GM23248 (cell line): Measurements from ENCODE around the gene PPM1L. TPM values are rescaled to one million over a fixed set of nuclear protein-coding genes. Genes with fewer than 3 reads are reported as not detected.
A peak's percentile ranks its signal among the peaks of the same experiment; 100 is the strongest.

Experiments
- DNase-seq: peaks from one replicate; pipeline ENCODE4 v3.0.0-alpha.2; 2015
- H2AFZ ChIP-seq: fragments of 200-600 bp; sonication (generic); 2 replicates; pipeline ENCODE4 v1.6.1; 2016; ENCODE audit warnings: antibody characterized with exemption
- H3F3A ChIP-seq: fragments of 200-600 bp; sonication (generic); 2 replicates; pipeline ENCODE4 v1.6.1; 2016; ENCODE audit warnings: mild to moderate bottlenecking, antibody characterized with exemption, mixed run types; ENCODE audit not compliant: insufficient read depth
- H3K27ac ChIP-seq: fragments of 200-600 bp; sonication (generic); 2 replicates; pipeline ENCODE4 v1.5.1; 2016; ENCODE audit warnings: mild to moderate bottlenecking
- H3K27me3 ChIP-seq: fragments of 200-600 bp; sonication (generic); replicated peaks from 2 replicates; pipeline ENCODE4 v1.6.1; 2016; ENCODE audit warnings: mild to moderate bottlenecking; ENCODE audit not compliant: insufficient read depth
- H3K36me3 ChIP-seq: fragments of 200-600 bp; sonication (generic); 2 replicates; pipeline ENCODE4 v1.6.1; 2016; ENCODE audit warnings: low read depth, mild to moderate bottlenecking
- H3K4me1 ChIP-seq: fragments of 200-600 bp; sonication (generic); 2 replicates; pipeline ENCODE4 v1.6.1; 2016; ENCODE audit warnings: mild to moderate bottlenecking; ENCODE audit not compliant: insufficient read depth
- H3K4me2 ChIP-seq: fragments of 200-600 bp; sonication (generic); one replicate; pipeline ENCODE4 v1.6.1; 2016; ENCODE audit warnings: mild to moderate bottlenecking; ENCODE audit not compliant: unreplicated experiment
- H3K4me3 ChIP-seq: fragments of 200-600 bp; sonication (generic); 2 replicates; pipeline ENCODE4 v1.5.1; 2016; ENCODE audit warnings: mild to moderate bottlenecking
- H3K79me2 ChIP-seq: fragments of 200-600 bp; sonication (generic); 2 replicates; pipeline ENCODE4 v1.6.1; 2016; ENCODE audit warnings: mild to moderate bottlenecking; ENCODE audit not compliant: insufficient read depth
- H3K9ac ChIP-seq: fragments of 200-600 bp; sonication (generic); 2 replicates; pipeline ENCODE4 v1.6.1; 2016; ENCODE audit warnings: mild to moderate bottlenecking
- H3K9me2 ChIP-seq: fragments of 200-600 bp; sonication (generic); 2 replicates; pipeline ENCODE4 v1.6.1; 2016; ENCODE audit warnings: mixed run types, mild to moderate bottlenecking, moderate library complexity; ENCODE audit not compliant: insufficient read depth
- H3K9me3 ChIP-seq: fragments of 200-600 bp; sonication (generic); one replicate; pipeline ENCODE4 v1.6.1; 2017; ENCODE audit warnings: low read depth
- H4K20me1 ChIP-seq: fragments of 200-600 bp; sonication (generic); 2 replicates; pipeline ENCODE4 v1.6.0; 2016; ENCODE audit not compliant: insufficient read depth
- EZH2 ChIP-seq: fragments of 200-600 bp; sonication (generic); IDR thresholded peaks from 2 replicates; pipeline ENCODE4 v1.6.1; 2018; ENCODE audit warnings: antibody characterized with exemption, mild to moderate bottlenecking; ENCODE audit not compliant: insufficient read depth, poor library complexity, severe bottlenecking
- EZH2phosphoT487 ChIP-seq: fragments of 200-600 bp; sonication (generic); IDR thresholded peaks from 2 replicates; pipeline ENCODE4 v1.6.1; 2018; ENCODE audit warnings: antibody characterized with exemption, moderate library complexity, mild to moderate bottlenecking, low read depth; ENCODE audit not compliant: insufficient read depth
- WGBS, 2 experiments: methylation state at CpG; one replicate each; pipeline ENCODE4 v1.1.6; 2015 to 2017; ENCODE audit warnings: low lambda C conversion rate in 2 of 2, low coverage in 1 of 2; ENCODE audit errors: missing lambda C conversion rate in 2 of 2; 5-methylcytosine and 5-hydroxymethylcytosine counted together
- in situ Hi-C: fragments of 300-500 bp; cut with MboI; formaldehyde crosslinking; loops from 2 replicates; pipeline ENCODE4 v1.15.0; 2020
- polyA plus RNA-seq: library from polyadenylated mRNA; unstranded; fragments of >200 nt; fragmentation: Nextera tagmentation; extraction: Ambion mirVana; gene quantifications from 2 replicates; pipeline ENCODE4 v1.2.1, GENCODE V29; 2016
- total RNA-seq: library from RNA; depleted of rRNA; stranded (reverse); fragments of >200 nt; shearing (Covaris generic); gene quantifications from 2 replicates; pipeline ENCODE4 v1.2.3, GENCODE V29; 2014

The PPM1L gene
- total and polyA plus RNA-seq, 2 experiments from 2014 or later, result under 0.01 to 0.26 TPM

- Histone ChIP-seq H2AFZ (peak within 1 kb of the TSS; percentile 96), H3K9me3 (no peaks in the 10 kb centered on the region), H3F3A (peaks cover 3% of the 10 kb centered on the region; the same call in 1 of the 2 replicates), H3K36me3 (no peaks in the 10 kb centered on the region), H4K20me1 (no peaks in the 10 kb centered on the region), H3K4me3 (peak within 1 kb of the TSS; percentile 77), H3K9ac (peak within 1 kb of the TSS; percentile 70), H3K27ac (no peak within 1 kb of the TSS), H3K79me2 (no peaks in the 10 kb centered on the region), H3K4me1 (0 out of 2 replicates have a peak, but pooled peaks cover 4% of the 10 kb centered on the region), H3K27me3 (no peaks in the 10 kb centered on the region), H3K4me2 (peak within 1 kb of the TSS; percentile 83), H3K9me2 (no peaks in the 10 kb centered on the region)
- in situ Hi-C loops, result no loop called here
- peak; percentile 56 for DNase-seq
- TF ChIP-seq EZH2 (no peak), EZH2phosphoT487 (no peak)
- 2% methylated on average over 80 to 95 of the region's 97 CpGs for WGBS, 2 experiments
These were observed 348.8 kb downstream of the PPM1L start, which contains the start of gene B3GALNT1 for GRCh38 chr3:161104561-161105551. Gene B3GALNT1 (minus strand): TSS chr3:161105349. CDS start chr3:161086754, 18,595 bp downstream.

- Histone ChIP-seq H3K9me3 (no peaks in the 10 kb centered on the region), H3K79me2 (no peaks in the 10 kb centered on the region), H3K4me2 (no peak overlapping the region), H3K36me3 (no peaks in the 10 kb centered on the region), H3K9me2 (no peaks in the 10 kb centered on the region), H3F3A (peaks cover 3% of the 10 kb centered on the region; the same call in 1 of the 2 replicates), H3K4me3 (no peak overlapping the region), H3K9ac (no peak overlapping the region), H4K20me1 (no peaks in the 10 kb centered on the region), H3K27ac (no peak overlapping the region), H2AFZ (no peak overlapping the region), H3K27me3 (no peaks in the 10 kb centered on the region), H3K4me1 (0 out of 2 replicates have a peak, but pooled peaks cover 4% of the 10 kb centered on the region)
- no peak for DNase-seq
- in situ Hi-C loops, result no loop called here
- TF ChIP-seq EZH2phosphoT487, result no peak
- no peak for TF ChIP-seq EZH2
- 97 to 100% methylated on average over 1 of the region's 1 CpG for whole genome bisulfite sequencing, 2 experiments
These were observed 351.3 kb downstream of the PPM1L start for GRCh38 chr3:161107311-161107710.

- no peak for TF ChIP-seq EZH2
- no peak for TF ChIP-seq EZH2phosphoT487
- 0 out of 2 replicates have a peak, but pooled peaks cover 4% of the 10 kb centered on the region for H3K4me1 ChIP-seq
- H4K20me1 ChIP-seq, result no peaks in the 10 kb centered on the region
- no peaks in the 10 kb centered on the region for H3K36me3 ChIP-seq
- H3K9me2 ChIP-seq, result no peaks in the 10 kb centered on the region
- peaks cover 3% of the 10 kb centered on the region; the same call in 1 of the 2 replicates for H3F3A ChIP-seq
- no peaks in the 10 kb centered on the region for H3K79me2 ChIP-seq
- H3K27ac ChIP-seq, result 0 out of 2 replicates have a peak overlapping the region, but pooled peaks have one; percentile 19
- no peaks in the 10 kb centered on the region for H3K27me3 ChIP-seq
- peak; percentile 80 for DNase-seq
- H3K4me3 ChIP-seq, result no peak overlapping the region
- H3K4me2 ChIP-seq, result no peak overlapping the region
- no peaks in the 10 kb centered on the region for H3K9me3 ChIP-seq
- in situ Hi-C loops, result no loop called here
- no peak overlapping the region for H3K9ac ChIP-seq
- WGBS, 2 experiments, result 83 to 86% methylated on average over 1 of the region's 1 CpG
- no peak overlapping the region for H2AFZ ChIP-seq
These were observed 352.8 kb downstream of the PPM1L start for GRCh38 chr3:161108840-161109239.

GRCh38 chr3:161117646-161118045 lies 361.6 kb downstream of the PPM1L start:
- TF ChIP-seq EZH2, result no peak
- no peak for TF ChIP-seq EZH2phosphoT487
- no peak overlapping the region for H2AFZ ChIP-seq
- no peaks in the 10 kb centered on the region for H3K9me2 ChIP-seq
- no peak overlapping the region for H3K4me2 ChIP-seq
- in situ Hi-C loops, result no loop called here
- H3K4me3 ChIP-seq, result no peak overlapping the region
- no peaks in the 10 kb centered on the region for H3K4me1 ChIP-seq
- WGBS, 2 experiments, result 54 to 55% methylated on average over 3 of the region's 3 CpGs
- no peaks in the 10 kb centered on the region for H3K27me3 ChIP-seq
- H3K36me3 ChIP-seq, result no peaks in the 10 kb centered on the region
- no peaks in the 10 kb centered on the region for H3F3A ChIP-seq
- H4K20me1 ChIP-seq, result no peaks in the 10 kb centered on the region
- no peaks in the 10 kb centered on the region for H3K9me3 ChIP-seq
- no peak for DNase-seq
- no peaks in the 10 kb centered on the region for H3K79me2 ChIP-seq
- no peak overlapping the region for H3K27ac ChIP-seq
- H3K9ac ChIP-seq, result no peak overlapping the region
